Brain microvascular endothelial cell (primary cell): Measurements from ENCODE around the gene DLK2.
A peak's percentile ranks its signal among the peaks of the same experiment; 100 is the strongest.

ENCODE experiments used
- DNase-seq: peaks from one replicate; pipeline ENCODE4 v3.0.0-alpha.2; 2020
- H3K27ac ChIP-seq: fragments of 250-450 bp; sonication (Bioruptor Pico); 2 replicates; pipeline ENCODE4 v1.5.1; 2020; ENCODE audit warnings: mild to moderate bottlenecking, moderate library complexity
- H3K27me3 ChIP-seq: fragments of 250-450 bp; sonication (Bioruptor Pico); replicated peaks from 2 replicates; pipeline ENCODE4 v1.5.1; 2020; ENCODE audit warnings: mild to moderate bottlenecking
- H3K36me3 ChIP-seq: fragments of 250-450 bp; sonication (Bioruptor Pico); replicated peaks from 2 replicates; pipeline ENCODE4 v1.5.1; 2020; ENCODE audit warnings: mild to moderate bottlenecking
- H3K4me3 ChIP-seq: 2 replicates; pipeline ENCODE4 v1.5.1; 2011; ENCODE audit warnings: low read depth, mild to moderate bottlenecking, control low read depth, low read length, moderate library complexity
- in situ Hi-C: cut with HindIII; loops from 2 replicates; pipeline ENCODE4 v1.10.0; 2017; ENCODE audit warnings: low sequenced_read_pairs, low pct_ligation_motif_present
- TF ChIP-seq, protein P1 (sequence below): IDR thresholded peaks from 2 replicates; pipeline ENCODE4 v1.5.1; 2011; ENCODE audit warnings: low read depth, mild to moderate bottlenecking, moderate library complexity, low read length, control low read depth, inconsistent platforms; ENCODE audit errors: missing control alignments

DLK2 gene

GRCh38 chr6:43477235-43478007 is 22.1 kb upstream of the DLK2 start, which contains the start of gene TJAP1:
TJAP1 (plus strand) TSS chr6:43477570; CDS start chr6:43499002, 21,432 bp downstream.
- in situ Hi-C loops, result no loop called here
- H3K4me3 ChIP-seq, result peak within 1 kb of the TSS; percentile 71
- no peaks in the 10 kb centered on the region for H3K27me3 ChIP-seq
- peak; percentile 80 for DNase-seq
- TF ChIP-seq, protein P1, sequence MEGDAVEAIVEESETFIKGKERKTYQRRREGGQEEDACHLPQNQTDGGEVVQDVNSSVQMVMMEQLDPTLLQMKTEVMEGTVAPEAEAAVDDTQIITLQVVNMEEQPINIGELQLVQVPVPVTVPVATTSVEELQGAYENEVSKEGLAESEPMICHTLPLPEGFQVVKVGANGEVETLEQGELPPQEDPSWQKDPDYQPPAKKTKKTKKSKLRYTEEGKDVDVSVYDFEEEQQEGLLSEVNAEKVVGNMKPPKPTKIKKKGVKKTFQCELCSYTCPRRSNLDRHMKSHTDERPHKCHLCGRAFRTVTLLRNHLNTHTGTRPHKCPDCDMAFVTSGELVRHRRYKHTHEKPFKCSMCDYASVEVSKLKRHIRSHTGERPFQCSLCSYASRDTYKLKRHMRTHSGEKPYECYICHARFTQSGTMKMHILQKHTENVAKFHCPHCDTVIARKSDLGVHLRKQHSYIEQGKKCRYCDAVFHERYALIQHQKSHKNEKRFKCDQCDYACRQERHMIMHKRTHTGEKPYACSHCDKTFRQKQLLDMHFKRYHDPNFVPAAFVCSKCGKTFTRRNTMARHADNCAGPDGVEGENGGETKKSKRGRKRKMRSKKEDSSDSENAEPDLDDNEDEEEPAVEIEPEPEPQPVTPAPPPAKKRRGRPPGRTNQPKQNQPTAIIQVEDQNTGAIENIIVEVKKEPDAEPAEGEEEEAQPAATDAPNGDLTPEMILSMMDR, result no peak
- H3K27ac ChIP-seq, result peak within 1 kb of the TSS; percentile 83
- H3K36me3 ChIP-seq, result no peaks in the 10 kb centered on the region

- DNase-seq, result no peak
- Histone ChIP-seq H3K27me3 (no peaks in the 10 kb centered on the region), H3K27ac (no peak overlapping the region), H3K4me3 (peak overlapping the region; percentile 71), H3K36me3 (no peaks in the 10 kb centered on the region)
- TF ChIP-seq, protein P1, result no peak
- in situ Hi-C loops, result no loop called here
These were observed 21.4 kb upstream of the DLK2 start for GRCh38 chr6:43476746-43477145.

DNA sequence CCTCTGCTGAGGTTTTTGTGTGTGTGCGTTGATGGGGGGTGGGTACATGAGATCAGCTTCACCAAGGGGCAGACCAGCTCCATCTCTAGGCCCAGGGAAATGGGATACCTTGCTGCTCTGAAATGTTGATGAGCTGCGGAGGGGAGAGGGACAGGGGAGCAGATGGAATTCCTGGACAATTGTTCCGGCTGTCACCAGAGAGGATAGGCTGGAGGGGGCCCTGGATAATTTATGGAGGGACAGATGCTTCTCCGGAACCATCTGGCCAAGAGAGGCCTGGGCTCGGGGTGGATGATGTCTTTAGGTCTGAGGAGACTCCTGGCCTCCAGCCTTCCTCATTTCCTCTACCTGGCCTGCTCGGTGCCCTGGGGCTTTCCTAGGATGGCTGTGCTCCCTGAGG is 20.2 kb upstream of the DLK2 start:
- no peak for DNase-seq
- Histone ChIP-seq H3K4me3 (no peak overlapping the region), H3K27me3 (no peaks in the 10 kb centered on the region), H3K36me3 (no peaks in the 10 kb centered on the region), H3K27ac (no peak overlapping the region)
- TF ChIP-seq, protein P1, result no peak
- in situ Hi-C loops, result no loop called here

GRCh38 chr6:43472515-43472914 is 17.2 kb upstream of the DLK2 start:
- Histone ChIP-seq H3K27ac (no peak overlapping the region), H3K4me3 (no peak overlapping the region), H3K27me3 (no peaks in the 10 kb centered on the region), H3K36me3 (no peaks in the 10 kb centered on the region)
- in situ Hi-C loops, result no loop called here
- no peak for DNase-seq
- TF ChIP-seq, protein P1, result no peak

GRCh38 chr6:43471399-43471798 is 16.1 kb upstream of the DLK2 start:
- H3K36me3 ChIP-seq, result no peaks in the 10 kb centered on the region
- H3K27ac ChIP-seq, result no peak overlapping the region
- no peak for DNase-seq
- in situ Hi-C loops, result no loop called here
- TF ChIP-seq, protein P1, result no peak
- H3K4me3 ChIP-seq, result no peak overlapping the region
- no peaks in the 10 kb centered on the region for H3K27me3 ChIP-seq

- in situ Hi-C loops, result no loop called here
- H3K4me3 ChIP-seq, result no peak overlapping the region
- H3K27me3 ChIP-seq, result no peaks in the 10 kb centered on the region
- TF ChIP-seq, protein P1, result no peak
- no peak for DNase-seq
- no peaks in the 10 kb centered on the region for H3K36me3 ChIP-seq
- H3K27ac ChIP-seq, result no peak overlapping the region
These were observed 14.6 kb upstream of the DLK2 start for GRCh38 chr6:43469947-43470346.
